Keratinocyte (primary cell): ENCODE results near the gene RPL7L1. TPM values are rescaled to one million over a fixed set of nuclear protein-coding genes. Genes with fewer than 3 reads are reported as not detected.

Experiments used
- DNase-seq: peaks from one replicate; pipeline ENCODE4 v3.0.0-alpha.2; 2011; ENCODE audit warnings: low read depth, missing footprints, low spot score
- FAIRE-seq: peaks from 2 replicates; lab custom pipeline; 2011; peaks lifted over from hg19 to GRCh38; lab: Jason Lieb, UNC
- H2AFZ ChIP-seq: 2 replicates; pipeline ENCODE4 v1.6.0; 2012; ENCODE audit warnings: low read length, control low read depth, inconsistent platforms; ENCODE audit not compliant: control insufficient read depth
- H3K27ac ChIP-seq: 2 replicates; pipeline ENCODE4 v1.5.1; 2011; ENCODE audit warnings: low read length; ENCODE audit not compliant: control insufficient read depth, insufficient read depth
- H3K27me3 ChIP-seq: 3 replicates; pipeline ENCODE4 v1.6.0; 2011; ENCODE audit warnings: low read length; ENCODE audit not compliant: control insufficient read depth, insufficient read depth; ENCODE audit errors: extremely low read depth
- H3K36me3 ChIP-seq, 2 experiments: 2 replicates in 1 of 2; 3 replicates in 1 of 2; pipeline ENCODE4 v1.5.1; 2011; ENCODE audit warnings: low read length in 2 of 2, mild to moderate bottlenecking in 1 of 2; ENCODE audit not compliant: control insufficient read depth in 2 of 2, insufficient read depth in 2 of 2; ENCODE audit errors: extremely low read depth in 1 of 2
- H3K4me1 ChIP-seq: 3 replicates; pipeline ENCODE4 v1.5.1; 2011; ENCODE audit warnings: low read length; ENCODE audit not compliant: control insufficient read depth, insufficient read depth; ENCODE audit errors: extremely low read depth
- H3K4me2 ChIP-seq: 3 replicates; pipeline ENCODE4 v1.6.0; 2011; ENCODE audit warnings: low read depth, low read length; ENCODE audit not compliant: control insufficient read depth, insufficient read depth; ENCODE audit errors: extremely low read depth
- H3K4me3 ChIP-seq, 3 experiments: fragments of 200-600 bp in 1 of 3; sonication (generic) in 1 of 3; 2 replicates in 2 of 3; 3 replicates in 1 of 3; pipeline ENCODE4 v1.5.1; 2011 to 2016; ENCODE audit warnings: low read length in 3 of 3, mild to moderate bottlenecking in 3 of 3, control low read depth in 2 of 3, inconsistent platforms in 1 of 3, low read depth in 1 of 3, mixed read lengths in 1 of 3, mixed run types in 1 of 3, moderate library complexity in 1 of 3; ENCODE audit not compliant: control insufficient read depth in 2 of 3, insufficient read depth in 2 of 3; ENCODE audit errors: extremely low read depth in 1 of 3
- H3K79me2 ChIP-seq: 2 replicates; pipeline ENCODE4 v1.6.0; 2012; ENCODE audit warnings: low read length; ENCODE audit not compliant: control insufficient read depth, insufficient read depth
- H3K9ac ChIP-seq: 3 replicates; pipeline ENCODE4 v1.6.0; 2011; ENCODE audit warnings: low read length; ENCODE audit not compliant: control insufficient read depth, insufficient read depth; ENCODE audit errors: extremely low read depth
- H3K9me1 ChIP-seq: 3 replicates; pipeline ENCODE4 v1.6.0; 2011; ENCODE audit warnings: low read length; ENCODE audit not compliant: control insufficient read depth, insufficient read depth; ENCODE audit errors: extremely low read depth
- H3K9me3 ChIP-seq: 2 replicates; pipeline ENCODE4 v1.5.1; 2012; ENCODE audit warnings: low read depth, low read length; ENCODE audit not compliant: control insufficient read depth
- H4K20me1 ChIP-seq: 3 replicates; pipeline ENCODE4 v1.6.0; 2011; ENCODE audit warnings: low read length; ENCODE audit not compliant: control insufficient read depth, insufficient read depth; ENCODE audit errors: extremely low read depth
- CTCF ChIP-seq, 3 experiments: IDR thresholded peaks in 1 of 3; conservative IDR thresholded peaks in 1 of 3; optimal IDR thresholded peaks in 1 of 3; 2 replicates in 2 of 3; 3 replicates in 1 of 3; pipeline versions ENCODE3 to v1.5.1; 2011; ENCODE audit warnings: low read length in 3 of 3, mild to moderate bottlenecking in 3 of 3, moderate library complexity in 2 of 3, control low read depth in 1 of 3, inconsistent platforms in 1 of 3; ENCODE audit not compliant: insufficient read depth in 2 of 3; ENCODE audit errors: extremely low read depth in 1 of 3
- EZH2 ChIP-seq: IDR thresholded peaks from one replicate; pipeline ENCODE4 v1.6.1; 2012; ENCODE audit warnings: inconsistent platforms, mild to moderate bottlenecking, low read length, moderate library complexity
- dilution Hi-C: fragments of 300-500 bp; cut with MboI; formaldehyde crosslinking; loops from one replicate; pipeline ENCODE4 v1.7.0; 2020; ENCODE audit warnings: low sequenced_read_pairs; ENCODE audit not compliant: extremely low pct_ligation_motif_present
- polyA minus RNA-seq, 3 experiments: library from RNA; depleted of rRNA, polyadenylated mRNA; stranded (reverse); fragments of >200 nt; gene quantifications; 1 replicate in 1 of 3; 2 replicates in 1 of 3; 3 replicates in 1 of 3; pipeline ENCODE4 v1.2.3, GENCODE V29; 2011
- polyA plus RNA-seq, 5 experiments: library from polyadenylated mRNA; depleted of rRNA in 3 of 5; stranded (reverse) in 3 of 5; stranded (forward) in 1 of 5; unstranded in 1 of 5; fragments of >200 nt; gene quantifications; 1 replicate in 1 of 5; 2 replicates in 3 of 5; 3 replicates in 1 of 5; pipeline versions ENCODE4 v1.2.1 to v1.2.3, GENCODE V29; 2011 to 2012; ENCODE audit warnings: missing spikeins in 2 of 5, low read depth in 1 of 5, low replicate concordance in 1 of 5

The RPL7L1 gene
- 61.5 to 104 TPM (median 76.8 TPM) in 3 replicates for polyA plus RNA-seq
- 55.4 TPM for polyA plus RNA-seq (2011; ENCODE audit: low read depth)
- 57.5 and 81.4 TPM in 2 replicates for polyA plus RNA-seq (2011; cell fraction: cytosol; rRNA removed)
- 56.3 and 57.6 TPM in 2 replicates for polyA plus RNA-seq (2011; cell fraction: nucleus; rRNA removed)
- polyA plus RNA-seq (2012; ENCODE audit: low replicate concordance) = 71.4 and 104 TPM in 2 replicates
- 53.5 to 68.3 TPM (median 61.4 TPM) in 3 replicates for polyA minus RNA-seq
- 34.9 TPM for polyA minus RNA-seq (2011; cell fraction: cytosol; rRNA and poly(A)+ RNA removed)
- polyA minus RNA-seq (2011; cell fraction: nucleus; rRNA and poly(A)+ RNA removed) = 23.8 and 40.0 TPM in 2 replicates

GRCh38 chr6:42879372-42880239, at the start of gene RPL7L1:
Gene RPL7L1 (plus strand): TSS chr6:42879616. CDS start chr6:42879911, 295 bp downstream.
- peak within 1 kb of the TSS; percentile 88 for H3K4me2 ChIP-seq
- H3K27me3 ChIP-seq = no peaks in the 10 kb centered on the region
- peak in 1 of 3 experiments; percentile 2 for TF ChIP-seq CTCF (optimal IDR thresholded peaks at IDR 0.05 in 1 of 3, IDR thresholded peaks at IDR 0.05 in 1 of 3, conservative IDR thresholded peaks at IDR 0.05 in 1 of 3; ENCODE audit: extremely low read depth in 1 of 3, insufficient read depth in 2 of 3, low read length in 3 of 3)
- TF ChIP-seq EZH2 = no peak
- DNase-seq (no peak), FAIRE-seq (peak; percentile 61)
- peaks cover 11 to 14% of the 10 kb centered on the region in 2 experiments for H3K36me3 ChIP-seq
- peaks cover 48% of the 10 kb centered on the region for H3K79me2 ChIP-seq
- no peaks in the 10 kb centered on the region for H3K9me1 ChIP-seq
- peak within 1 kb of the TSS; percentile 98 for H2AFZ ChIP-seq
- peak within 1 kb of the TSS; percentile 84 to 97 (median 85) for H3K4me3 ChIP-seq
- dilution Hi-C loops = no loop called here
- H3K27ac ChIP-seq = peak within 1 kb of the TSS; percentile 90
- peaks cover 6% of the 10 kb centered on the region for H3K4me1 ChIP-seq
- peak within 1 kb of the TSS; percentile 94 for H3K9ac ChIP-seq
- H3K9me3 ChIP-seq = no peaks in the 10 kb centered on the region
- no peaks in the 10 kb centered on the region for H4K20me1 ChIP-seq

DNA sequence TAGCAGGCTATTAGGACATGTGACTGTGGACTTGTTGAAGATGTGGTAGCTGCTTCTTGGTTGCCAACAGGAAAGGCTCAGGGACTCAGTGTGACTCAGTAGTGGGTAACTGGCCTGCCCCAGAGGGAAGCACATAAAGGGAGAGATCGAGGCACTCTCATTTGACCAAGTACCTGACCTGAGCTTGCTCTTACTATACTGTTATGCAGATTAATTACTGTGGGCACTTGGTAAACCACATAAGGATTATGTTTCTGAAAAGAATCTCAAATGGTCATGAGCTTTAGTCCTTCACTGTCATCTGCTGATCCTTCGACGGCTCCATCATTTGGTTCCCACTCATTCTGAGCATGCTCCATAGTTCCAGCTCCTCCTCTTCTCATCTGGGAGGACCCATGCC, 48.2 kb upstream of the RPL7L1 start:
- H3K36me3 ChIP-seq = peaks cover 8 to 12% of the 10 kb centered on the region in 2 experiments
- no peak for FAIRE-seq

More for the DNA sequence above, 48.2 kb upstream of the RPL7L1 start:
- TF ChIP-seq CTCF (optimal IDR thresholded peaks at IDR 0.05 in 1 of 3, IDR thresholded peaks at IDR 0.05 in 1 of 3, conservative IDR thresholded peaks at IDR 0.05 in 1 of 3; ENCODE audit: extremely low read depth in 1 of 3, insufficient read depth in 2 of 3, low read length in 3 of 3) (no peak), EZH2 (no peak)
- H3K27me3 ChIP-seq = no peaks in the 10 kb centered on the region
- no peaks in the 10 kb centered on the region for H3K9me1 ChIP-seq
- H3K4me1 ChIP-seq = no peaks in the 10 kb centered on the region
- dilution Hi-C loops = no loop called here
- H3K27ac ChIP-seq = no peak overlapping the region
- no peaks in the 10 kb centered on the region for H3K79me2 ChIP-seq
- no peaks in the 10 kb centered on the region for H4K20me1 ChIP-seq
- H3K4me3 ChIP-seq = no peak overlapping the region
- H3K9ac ChIP-seq = no peak overlapping the region
- no peak for DNase-seq
- no peak overlapping the region for H3K4me2 ChIP-seq
- no peak overlapping the region for H2AFZ ChIP-seq
- no peaks in the 10 kb centered on the region for H3K9me3 ChIP-seq
